K562 (cell line): ENCODE measurements around the gene RBFOX1. TPM values are rescaled to one million over a fixed set of nuclear protein-coding genes. Genes with fewer than 3 reads are reported as not detected.

Source experiments
- ATAC-seq: fragments of 200-7000 bp; cut with Tn5 transposase; 3 replicates; pipeline ENCODE4 v1.9.1; 2020; ENCODE audit warnings: moderate library complexity
- BruUV-seq: library from RNA; stranded (reverse); fragments of 400-500 nt; replicated peaks from 2 replicates; lab custom pipeline; 2021; lab: Mats Ljungman, UMichigan
- CTCF ChIA-PET: fragments of 300-600 bp; formaldehyde crosslinking; extraction: SDS; loops from one replicate; lab custom pipeline; 2021; ENCODE audit warnings: low intra/inter-chr PET ratio; lab: Yijun Ruan, JAX
- POLR2A ChIA-PET: fragments of 300-600, 350-650 bp; sonication (Branson Sonifier 250); formaldehyde crosslinking; extraction: SDS; loops from one replicate; lab custom pipeline; 2021; ENCODE audit warnings: antibody characterized with exemption, inconsistent platforms; lab: Yijun Ruan, JAX
- DNase-seq, 4 experiments: peaks; one replicate each; pipeline versions ENCODE4 v3.0.0 to v3.0.0-alpha.2; 2011 to 2018; ENCODE audit warnings: low spot score in 3 of 4, mixed read lengths in 3 of 4; ENCODE audit errors: extremely low read depth in 1 of 4
- FAIRE-seq: peaks from 2 replicates; lab custom pipeline; 2011; peaks lifted over from hg19 to GRCh38; lab: Jason Lieb, UNC
- H2AFZ ChIP-seq: 2 replicates; pipeline ENCODE4 v1.6.0; 2011; ENCODE audit warnings: low read depth, low read length, control low read depth, inconsistent platforms
- H3K27ac ChIP-seq: fragments of 200-600 bp; 3 replicates; pipeline ENCODE4 v1.8.0; 2011; ENCODE audit warnings: low read depth, mild to moderate bottlenecking, control low read depth, inconsistent platforms, low read length, moderate library complexity, mixed read lengths; ENCODE audit errors: extremely low read depth
- H3K27me3 ChIP-seq, 2 experiments: fragments of 300-600 bp in 1 of 2; 2 replicates in 1 of 2; 3 replicates in 1 of 2; pipeline versions ENCODE4 v1.6.0 to v1.8.0; 2011; ENCODE audit warnings: inconsistent platforms in 2 of 2, low read length in 2 of 2, mild to moderate bottlenecking in 1 of 2, mixed read lengths in 1 of 2, moderate library complexity in 1 of 2; ENCODE audit not compliant: control insufficient read depth in 2 of 2, insufficient read depth in 2 of 2
- H3K36me3 ChIP-seq: fragments of 300-600 bp; 3 replicates; pipeline ENCODE4 v1.8.0; 2011; ENCODE audit warnings: mild to moderate bottlenecking, low read length, inconsistent platforms; ENCODE audit not compliant: control insufficient read depth, insufficient read depth
- H3K4me1 ChIP-seq, 2 experiments: fragments of 200-600 bp in 1 of 2; replicated peaks in 1 of 2; 2 replicates in 1 of 2; 3 replicates in 1 of 2; pipeline versions ENCODE4 v1.5.1 to v1.8.0; 2011; ENCODE audit warnings: inconsistent platforms in 2 of 2, low read length in 2 of 2, mild to moderate bottlenecking in 1 of 2, mixed read lengths in 1 of 2, moderate library complexity in 1 of 2; ENCODE audit not compliant: control insufficient read depth in 2 of 2, insufficient read depth in 2 of 2
- H3K4me2 ChIP-seq: 2 replicates; pipeline ENCODE4 v1.6.1; 2011; ENCODE audit warnings: low read length, control low read depth, inconsistent platforms, mixed read lengths; ENCODE audit not compliant: insufficient read depth
- H3K4me3 ChIP-seq: fragments of 200-600 bp; sonication (generic), shearing (Covaris generic); 2 replicates; pipeline ENCODE4 v1.5.1; 2016; ENCODE audit warnings: control low read depth, inconsistent platforms
- H3K79me2 ChIP-seq: fragments of 200-600 bp; 3 replicates; pipeline ENCODE4 v1.8.0; 2011; ENCODE audit warnings: low read length, inconsistent platforms; ENCODE audit not compliant: control insufficient read depth, insufficient read depth
- H3K9ac ChIP-seq, 2 experiments: 2 replicates each; pipeline versions ENCODE4 v1.6.0 to v1.6.1; 2011; ENCODE audit warnings: low read depth in 2 of 2, low read length in 2 of 2, control low read depth in 1 of 2, inconsistent platforms in 1 of 2, mild to moderate bottlenecking in 1 of 2, mixed read lengths in 1 of 2; ENCODE audit not compliant: insufficient read depth in 1 of 2
- H3K9me1 ChIP-seq: one replicate; pipeline ENCODE4 v1.6.0; 2011; ENCODE audit warnings: inconsistent platforms, mild to moderate bottlenecking, low read length, moderate library complexity; ENCODE audit not compliant: control insufficient read depth, insufficient read depth
- H3K9me3 ChIP-seq: replicated peaks from 2 replicates; pipeline ENCODE4 v1.5.1; 2011; ENCODE audit warnings: low read depth, low read length, inconsistent platforms; ENCODE audit not compliant: control insufficient read depth, insufficient read depth
- H4K20me1 ChIP-seq: replicated peaks from 2 replicates; pipeline ENCODE4 v1.6.1; 2011; ENCODE audit warnings: low read length, inconsistent platforms, mixed read lengths; ENCODE audit not compliant: control insufficient read depth, insufficient read depth
- ILF3 ChIP-seq: fragments of 450-650 bp; IDR thresholded peaks from 2 replicates; pipeline ENCODE4 v1.6.1; 2018; ENCODE audit warnings: antibody characterized with exemption, mild to moderate bottlenecking, moderate library complexity, borderline replicate concordance
- L3MBTL2 ChIP-seq: fragments of 450-650 bp; IDR thresholded peaks from 2 replicates; pipeline ENCODE4 v1.6.1; 2016; ENCODE audit warnings: mild to moderate bottlenecking, moderate library complexity
- PRPF4 ChIP-seq: fragments of 200-400 bp; formaldehyde crosslinking; IDR thresholded peaks from one replicate; pipeline ENCODE4 v1.6.1; 2017; ENCODE audit warnings: low read length, low read depth, mild to moderate bottlenecking; ENCODE audit not compliant: insufficient read depth, poor library complexity, severe bottlenecking
- RBM39 ChIP-seq: fragments of 200-400 bp; formaldehyde crosslinking; optimal IDR thresholded peaks from 2 replicates; pipeline ENCODE3; 2018; ENCODE audit warnings: low read depth, low read length
- SRSF3 ChIP-seq: fragments of 200-400 bp; formaldehyde crosslinking; IDR thresholded peaks from 2 replicates; pipeline ENCODE4 v1.6.1; 2016; ENCODE audit warnings: mild to moderate bottlenecking, low read length, moderate library complexity; ENCODE audit not compliant: insufficient read depth
- ZNF586 ChIP-seq: fragments of 450-650 bp; formaldehyde crosslinking; conservative IDR thresholded peaks from 2 replicates; pipeline ENCODE4 v1.4.0; 2020; ENCODE audit warnings: mild to moderate bottlenecking, moderate library complexity
- ZNF668 ChIP-seq: fragments of 250-450 bp; sonication (Bioruptor Pico); IDR thresholded peaks from 2 replicates; pipeline ENCODE4 v1.8.0; 2022; ENCODE audit warnings: mild to moderate bottlenecking, inconsistent platforms
- WGBS: fragments of 100-300 bp; shearing (Covaris generic); methylation state at CpG from one replicate; pipeline ENCODE4 v1.1.6; 2016; ENCODE audit warnings: low coverage, mixed read lengths; ENCODE audit not compliant: insufficient coverage; ENCODE audit errors: missing lambda C conversion rate; 5-methylcytosine and 5-hydroxymethylcytosine counted together
- in situ Hi-C: fragments of 300-500 bp; cut with MboI; formaldehyde crosslinking; loops from 4 replicates; pipeline ENCODE4 v1.15.0; 2018; ENCODE audit warnings: inconsistent platforms, mixed read lengths
- intact Hi-C: fragments of 100-400 bp; cut with micrococcal nuclease; formaldehyde crosslinking; loops from 2 replicates; pipeline ENCODE4 v1.14.2; 2022
- polyA plus RNA-seq, 8 experiments: library from polyadenylated mRNA; depleted of rRNA in 4 of 8; stranded (reverse) in 5 of 8; unstranded in 3 of 8; fragments of >200 nt; fragmentation: Nextera tagmentation in 2 of 8; fragmentation: Illumina TruSeq in 1 of 8; extraction: Ambion mirVana in 2 of 8; extraction: Trizol in 1 of 8; gene quantifications; 2 replicates each; pipeline versions ENCODE4 v1.2.1 to v1.2.3, GENCODE V29; 2011 to 2014; ENCODE audit warnings: inconsistent platforms in 1 of 8, missing spikeins in 1 of 8
- total RNA-seq, 7 experiments: library from RNA; depleted of rRNA in 6 of 7; stranded (reverse); fragments of >200 nt in 6 of 7; fragmentation: Illumina TruSeq in 2 of 7; extraction: Trizol in 2 of 7; gene quantifications; 2 replicates each; pipeline versions ENCODE4 v1.2.1 to v1.2.3, GENCODE V29; 2011 to 2021; ENCODE audit warnings: low replicate concordance in 1 of 7
- TF ChIP-seq, protein P1 (sequence below): fragments of 250-450 bp; sonication (Bioruptor Pico); IDR thresholded peaks from 2 replicates; pipeline ENCODE4 v1.8.0; 2022; ENCODE audit warnings: inconsistent platforms
- TF ChIP-seq, protein P2 (sequence below): sonication (generic); formaldehyde crosslinking; IDR thresholded peaks from 2 replicates; pipeline ENCODE4 v1.8.1; 2023; ENCODE audit warnings: mild to moderate bottlenecking, missing genetic modification reagents

RBFOX1 gene
- total and polyA plus RNA-seq, 9 of the 15 experiments (the other 6 are each of a cell fraction or from before 2014, with no cell fraction given) = 0.03 TPM; not detected in 8

DNA sequence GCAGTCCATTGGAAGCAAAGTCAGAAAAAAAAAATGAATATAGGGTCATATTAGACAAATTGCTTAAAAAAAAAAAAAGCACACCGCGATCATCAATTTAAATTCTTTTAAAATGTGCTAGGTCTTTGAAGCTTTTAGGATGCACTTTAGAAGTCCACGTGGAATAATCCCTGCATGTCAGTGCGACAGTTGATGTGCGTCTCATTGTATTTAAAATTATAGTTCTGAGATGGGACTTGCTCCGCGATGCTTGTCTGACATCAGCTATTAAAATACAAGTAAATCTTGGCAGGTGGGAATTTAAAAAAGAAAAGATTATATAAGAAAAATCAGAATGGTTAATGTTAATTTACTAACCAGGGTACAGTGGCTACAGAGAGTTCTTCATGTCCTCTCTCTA, 105.2 kb downstream of the RBFOX1 start:
- no peak for FAIRE-seq
- Histone ChIP-seq H3K27me3 (peaks cover 2 to 9% of the 10 kb centered on the region in 2 experiments; a peak in 3 of 5 replicates), H3K9me1 (no peaks in the 10 kb centered on the region), H2AFZ (no peak overlapping the region), H3K27ac (no peak overlapping the region), H3K79me2 (no peaks in the 10 kb centered on the region), H3K9me3 (no peaks in the 10 kb centered on the region), H3K36me3 (no peaks in the 10 kb centered on the region), H4K20me1 (no peaks in the 10 kb centered on the region), H3K4me1 (no peaks in the 10 kb centered on the region), H3K4me2 (no peak overlapping the region), H3K9ac (no peak overlapping the region), H3K4me3 (no peak overlapping the region)
- DNase-seq = no peak
- intact Hi-C loops = no loop called here
- no TSS peak for BruUV-seq
- CTCF ChIA-PET = no interaction called here
- in situ Hi-C loops = no loop called here
- WGBS = under 1% methylated on average over 7 of the region's 7 CpGs
- TF ChIP-seq RBM39 = no peak
- TF ChIP-seq PRPF4 = no peak
- TF ChIP-seq, protein P1, sequence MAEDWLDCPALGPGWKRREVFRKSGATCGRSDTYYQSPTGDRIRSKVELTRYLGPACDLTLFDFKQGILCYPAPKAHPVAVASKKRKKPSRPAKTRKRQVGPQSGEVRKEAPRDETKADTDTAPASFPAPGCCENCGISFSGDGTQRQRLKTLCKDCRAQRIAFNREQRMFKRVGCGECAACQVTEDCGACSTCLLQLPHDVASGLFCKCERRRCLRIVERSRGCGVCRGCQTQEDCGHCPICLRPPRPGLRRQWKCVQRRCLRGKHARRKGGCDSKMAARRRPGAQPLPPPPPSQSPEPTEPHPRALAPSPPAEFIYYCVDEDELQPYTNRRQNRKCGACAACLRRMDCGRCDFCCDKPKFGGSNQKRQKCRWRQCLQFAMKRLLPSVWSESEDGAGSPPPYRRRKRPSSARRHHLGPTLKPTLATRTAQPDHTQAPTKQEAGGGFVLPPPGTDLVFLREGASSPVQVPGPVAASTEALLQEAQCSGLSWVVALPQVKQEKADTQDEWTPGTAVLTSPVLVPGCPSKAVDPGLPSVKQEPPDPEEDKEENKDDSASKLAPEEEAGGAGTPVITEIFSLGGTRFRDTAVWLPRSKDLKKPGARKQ (CRISPR knock-in tag) = no peak
- no peak for TF ChIP-seq L3MBTL2
- TF ChIP-seq SRSF3 = no peak
- TF ChIP-seq ZNF668 (CRISPR knock-in tag) = no peak
- no peak for TF ChIP-seq ILF3
- no peak for TF ChIP-seq ZNF586 (CRISPR knock-in tag)
- TF ChIP-seq, protein P2, sequence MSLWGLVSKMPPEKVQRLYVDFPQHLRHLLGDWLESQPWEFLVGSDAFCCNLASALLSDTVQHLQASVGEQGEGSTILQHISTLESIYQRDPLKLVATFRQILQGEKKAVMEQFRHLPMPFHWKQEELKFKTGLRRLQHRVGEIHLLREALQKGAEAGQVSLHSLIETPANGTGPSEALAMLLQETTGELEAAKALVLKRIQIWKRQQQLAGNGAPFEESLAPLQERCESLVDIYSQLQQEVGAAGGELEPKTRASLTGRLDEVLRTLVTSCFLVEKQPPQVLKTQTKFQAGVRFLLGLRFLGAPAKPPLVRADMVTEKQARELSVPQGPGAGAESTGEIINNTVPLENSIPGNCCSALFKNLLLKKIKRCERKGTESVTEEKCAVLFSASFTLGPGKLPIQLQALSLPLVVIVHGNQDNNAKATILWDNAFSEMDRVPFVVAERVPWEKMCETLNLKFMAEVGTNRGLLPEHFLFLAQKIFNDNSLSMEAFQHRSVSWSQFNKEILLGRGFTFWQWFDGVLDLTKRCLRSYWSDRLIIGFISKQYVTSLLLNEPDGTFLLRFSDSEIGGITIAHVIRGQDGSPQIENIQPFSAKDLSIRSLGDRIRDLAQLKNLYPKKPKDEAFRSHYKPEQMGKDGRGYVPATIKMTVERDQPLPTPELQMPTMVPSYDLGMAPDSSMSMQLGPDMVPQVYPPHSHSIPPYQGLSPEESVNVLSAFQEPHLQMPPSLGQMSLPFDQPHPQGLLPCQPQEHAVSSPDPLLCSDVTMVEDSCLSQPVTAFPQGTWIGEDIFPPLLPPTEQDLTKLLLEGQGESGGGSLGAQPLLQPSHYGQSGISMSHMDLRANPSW (CRISPR knock-in tag) = no peak
- POLR2A ChIA-PET = no interaction called here
- ATAC-seq = no peak
